ENCODE measurements around the gene SYCE3.
A peak's percentile ranks its signal among the peaks of the same experiment; 100 is the strongest.

The SYCE3 gene

GRCh38 chr22:50505776-50506610 lies 56.7 kb downstream of the SYCE3 start (continued):
- peak; percentile 38; the same call in 1 of the 2 replicates for TF ChIP-seq HIC1 (tag by site-specific recombination; IDR thresholded peaks at IDR 0.05)
- TF ChIP-seq GLIS2 (tag by site-specific recombination; IDR thresholded peaks at IDR 0.05): peak; percentile 54
- TF ChIP-seq GLIS1 (tag by site-specific recombination; IDR thresholded peaks at IDR 0.05): peak; percentile 74
- no peak for TF ChIP-seq ZNF133 (tag by site-specific recombination; IDR thresholded peaks at IDR 0.05)

GRCh38 chr22:50505276-50505775 lies 57.4 kb downstream of the SYCE3 start:
- CTCF ChIA-PET: no interaction called here
- H3K36me3 ChIP-seq (ENCODE audit: control insufficient read depth in 2 of 2, insufficient read depth in 1 of 2, low read length in 2 of 2): peaks cover 0 to 37% of the 10 kb centered on the region in 2 experiments; a peak in 2 of 3 replicates
- no peak overlapping the region for H3K4me3 ChIP-seq (ENCODE audit: low read depth, low read length)
- TF ChIP-seq KLF17 (tag by site-specific recombination; IDR thresholded peaks at IDR 0.05) (no peak), GLIS2 (tag by site-specific recombination; IDR thresholded peaks at IDR 0.05) (peak; percentile 23; the same call in 1 of the 2 replicates)
- peaks cover 8% of the 10 kb centered on the region for H3K4me1 ChIP-seq (ENCODE audit: control insufficient read depth, insufficient read depth, low read length)
- H3K9me3 ChIP-seq (ENCODE audit: control insufficient read depth, insufficient read depth, low read depth, low read length): no peaks in the 10 kb centered on the region
- POLR2A ChIA-PET: interaction anchor here (1.0 kb wide), 1 partner anchor 57 kb away, joined by 3 read pairs; the partner anchor contains the start of gene SYCE3
- no peak overlapping the region for H3K27ac ChIP-seq (ENCODE audit: extremely low read depth, low read depth, low read length)

- Histone ChIP-seq H3K4me1 (ENCODE audit: control insufficient read depth, insufficient read depth, low read length) (peaks cover 8% of the 10 kb centered on the region), H3K27ac (ENCODE audit: extremely low read depth, low read depth, low read length) (no peak overlapping the region), H3K4me3 (ENCODE audit: low read depth, low read length) (no peak overlapping the region), H3K9me3 (ENCODE audit: control insufficient read depth, insufficient read depth, low read depth, low read length) (no peaks in the 10 kb centered on the region), H3K36me3 (ENCODE audit: control insufficient read depth in 2 of 2, insufficient read depth in 1 of 2, low read length in 2 of 2) (peaks cover 0 to 37% of the 10 kb centered on the region in 2 experiments; a peak in 1 of 3 replicates)
- CTCF ChIA-PET: no interaction called here
- POLR2A ChIA-PET: no interaction called here
- TF ChIP-seq ZBTB20 (tag by site-specific recombination; IDR thresholded peaks at IDR 0.05) (no peak), GLI2 (tag by site-specific recombination; IDR thresholded peaks at IDR 0.05; ENCODE audit: borderline replicate concordance, low read depth) (no peak), ZNF266 (tag by site-specific recombination; IDR thresholded peaks at IDR 0.05; ENCODE audit: low read depth) (no peak), TRIM28 (IDR thresholded peaks at IDR 0.05; ENCODE audit: borderline replicate concordance, low read length) (no peak), ZXDB (tag by site-specific recombination; IDR thresholded peaks at IDR 0.05) (no peak), ZNF610 (tag by site-specific recombination; IDR thresholded peaks at IDR 0.05; ENCODE audit: borderline replicate concordance) (no peak), ZNF132 (tag by site-specific recombination; IDR thresholded peaks at IDR 0.05; ENCODE audit: borderline replicate concordance) (no peak), GFI1B (tag by site-specific recombination; IDR thresholded peaks at IDR 0.05) (no peak), ZNF510 (tag by site-specific recombination; IDR thresholded peaks at IDR 0.05; ENCODE audit: insufficient replicate concordance) (no peak), ZNF518A (tag by site-specific recombination; conservative IDR thresholded peaks at IDR 0.05; ENCODE audit: low read depth) (no peak), KLF1 (tag by site-specific recombination; IDR thresholded peaks at IDR 0.05) (peak; percentile 79), PRDM6 (tag by site-specific recombination; IDR thresholded peaks at IDR 0.05) (no peak), ZNF777 (tag by site-specific recombination; IDR thresholded peaks at IDR 0.05; ENCODE audit: borderline replicate concordance) (no peak), EGR2 (tag by site-specific recombination; IDR thresholded peaks at IDR 0.05; ENCODE audit: low read depth) (peak; percentile 45; the same call in 1 of the 2 replicates)
Measured at GRCh38 chr22:50504369-50505211, 58.1 kb downstream of the SYCE3 start.
